Stimulated activated naive B cell treated with anti-CD40 and anti-IgM and Interleukin-4, amounts not matched to agents 10 μg/mL and 1 μg/mL and 100 μg/mL, for 72 hours (primary cell): ENCODE results near the gene LPCAT1.
"Not testable (repeated sequence)": the region's sequence is repeated elsewhere in the genome, so short reads cannot be mapped to it uniquely, and the experiment has no call there.

Source experiments
- ATAC-seq, 2 donors: fragments of 150-1000 bp; cut with Tn5 transposase; replicated peaks; 2 replicates each; pipeline ENCODE4 v1.10.0; 2021; ENCODE audit warnings: moderate library complexity in 1 of 2
- DNase-seq: peaks from one replicate; pipeline ENCODE4 v3.0.0; 2021
- H3K27ac Mint-ChIP-seq: one replicate; pipeline ENCODE4 v1.8.0; 2022; ENCODE audit warnings: mild to moderate bottlenecking, mixed read lengths
- H3K27me3 Mint-ChIP-seq, 2 donors: one replicate each; pipeline ENCODE4 v1.8.0; 2022; ENCODE audit warnings: mixed read lengths in 2 of 2
- H3K36me3 Mint-ChIP-seq, 2 donors: one replicate each; pipeline ENCODE4 v1.8.0; 2022; ENCODE audit warnings: mixed read lengths in 2 of 2, mild to moderate bottlenecking in 1 of 2
- H3K4me1 Mint-ChIP-seq, 2 donors: one replicate each; pipeline ENCODE4 v1.8.0; 2022; ENCODE audit warnings: mixed read lengths in 2 of 2, mild to moderate bottlenecking in 1 of 2
- H3K4me3 Mint-ChIP-seq, 2 donors: one replicate each; pipeline ENCODE4 v1.8.0; 2022; ENCODE audit warnings: mild to moderate bottlenecking in 2 of 2, mixed read lengths in 2 of 2, moderate library complexity in 1 of 2
- H3K9me3 Mint-ChIP-seq, 2 donors: one replicate each; pipeline ENCODE4 v1.8.0; 2022; ENCODE audit warnings: mixed read lengths in 2 of 2, mild to moderate bottlenecking in 1 of 2

Gene LPCAT1

GRCh38 chr5:1540166-1540565, 16.4 kb upstream of the LPCAT1 start:
- Mint-ChIP-seq H3K9me3 (no peaks in the 10 kb centered on the region), H3K36me3 (peaks cover 0 to 3% of the 10 kb centered on the region in 2 donors), H3K4me1 (peaks cover 24 to 31% of the 10 kb centered on the region in 2 donors), H3K27ac (no peak overlapping the region), H3K4me3 (no peak overlapping the region), H3K27me3 (no peaks in the 10 kb centered on the region)
- ATAC-seq (no peak), DNase-seq (no peak)

- ATAC-seq, H3K36me3 Mint-ChIP-seq, H3K27me3 Mint-ChIP-seq, H3K4me3 Mint-ChIP-seq, DNase-seq, H3K9me3 Mint-ChIP-seq: not testable (repeated sequence)
- Mint-ChIP-seq H3K27ac (peak overlapping the region; percentile 70), H3K4me1 (peaks cover 24 to 35% of the 10 kb centered on the region in 2 donors)
Observed at GRCh38 chr5:1539393-1540161, 15.8 kb upstream of the LPCAT1 start.

- Mint-ChIP-seq H3K4me3 (no peak overlapping the region), H3K27me3 (no peaks in the 10 kb centered on the region), H3K36me3 (peaks cover 0 to 3% of the 10 kb centered on the region in 2 donors), H3K27ac (peak overlapping the region; percentile 70), H3K9me3 (no peaks in the 10 kb centered on the region), H3K4me1 (peaks cover 24 to 35% of the 10 kb centered on the region in 2 donors)
- DNase-seq (no peak), ATAC-seq (no peak)
Observed at GRCh38 chr5:1538741-1539392, 15.1 kb upstream of the LPCAT1 start.

GRCh38 chr5:1538276-1538675, 14.5 kb upstream of the LPCAT1 start:
- Mint-ChIP-seq H3K4me1 (peaks cover 24 to 35% of the 10 kb centered on the region in 2 donors), H3K4me3 (no peak overlapping the region)

GRCh38 chr5:1537603-1538154, 13.9 kb upstream of the LPCAT1 start:
- peak overlapping the region in 1 of 2 donors; percentile 14 for H3K4me3 Mint-ChIP-seq
- peaks cover 0 to 3% of the 10 kb centered on the region in 2 donors for H3K36me3 Mint-ChIP-seq
- ATAC-seq: no peak
- peaks cover 24 to 35% of the 10 kb centered on the region in 2 donors for H3K4me1 Mint-ChIP-seq
- H3K27me3 Mint-ChIP-seq: no peaks in the 10 kb centered on the region
- no peaks in the 10 kb centered on the region for H3K9me3 Mint-ChIP-seq
- H3K27ac Mint-ChIP-seq: peak overlapping the region; percentile 25
- no peak for DNase-seq

More at GRCh38 chr5:1538276-1538675, 14.5 kb upstream of the LPCAT1 start:
- no peak for ATAC-seq
- Mint-ChIP-seq H3K9me3 (no peaks in the 10 kb centered on the region), H3K27me3 (no peaks in the 10 kb centered on the region), H3K36me3 (peaks cover 0 to 3% of the 10 kb centered on the region in 2 donors), H3K27ac (peak overlapping the region; percentile 70)
- no peak for DNase-seq

GRCh38 chr5:1536871-1537602, 13.3 kb upstream of the LPCAT1 start:
- no peaks in the 10 kb centered on the region for H3K27me3 Mint-ChIP-seq
- ATAC-seq: peak in 1 of 2 donors; percentile 28
- peaks cover 0 to 3% of the 10 kb centered on the region in 2 donors for H3K36me3 Mint-ChIP-seq
- H3K4me3 Mint-ChIP-seq: peak overlapping the region; percentile 79 to 84
- no peaks in the 10 kb centered on the region for H3K9me3 Mint-ChIP-seq
- no peak for DNase-seq
- H3K4me1 Mint-ChIP-seq: peaks cover 24 to 40% of the 10 kb centered on the region in 2 donors
- peak overlapping the region; percentile 95 for H3K27ac Mint-ChIP-seq

- DNase-seq (peak; percentile 77), ATAC-seq (peak; percentile 99 to 100)
- Mint-ChIP-seq H3K4me1 (peaks cover 24 to 41% of the 10 kb centered on the region in 2 donors), H3K9me3 (no peaks in the 10 kb centered on the region), H3K4me3 (peak overlapping the region; percentile 79 to 84), H3K36me3 (peaks cover 0 to 3% of the 10 kb centered on the region in 2 donors), H3K27me3 (no peaks in the 10 kb centered on the region), H3K27ac (peak overlapping the region; percentile 95)
Observed at GRCh38 chr5:1536322-1536845, 12.6 kb upstream of the LPCAT1 start.

GRCh38 chr5:1535646-1536045, 11.9 kb upstream of the LPCAT1 start:
- peaks cover 26 to 47% of the 10 kb centered on the region in 2 donors for H3K4me1 Mint-ChIP-seq

GRCh38 chr5:1532384-1532783, 8.6 kb upstream of the LPCAT1 start:
- ATAC-seq (no peak), DNase-seq (no peak)
- peaks cover 24 to 40% of the 10 kb centered on the region in 2 donors for H3K4me1 Mint-ChIP-seq
- H3K36me3 Mint-ChIP-seq: peaks cover 0 to 3% of the 10 kb centered on the region in 2 donors
- no peaks in the 10 kb centered on the region for H3K27me3 Mint-ChIP-seq
- no peaks in the 10 kb centered on the region for H3K9me3 Mint-ChIP-seq
- no peak overlapping the region for H3K27ac Mint-ChIP-seq
- no peak overlapping the region for H3K4me3 Mint-ChIP-seq

More at GRCh38 chr5:1535646-1536045, 11.9 kb upstream of the LPCAT1 start:
- no peak for ATAC-seq
- DNase-seq: no peak
- Mint-ChIP-seq H3K4me3 (peak overlapping the region; percentile 79 to 84), H3K27me3 (no peaks in the 10 kb centered on the region), H3K9me3 (no peaks in the 10 kb centered on the region), H3K36me3 (peaks cover 0 to 3% of the 10 kb centered on the region in 2 donors), H3K27ac (peak overlapping the region; percentile 95)

GRCh38 chr5:1529498-1529897, 5.7 kb upstream of the LPCAT1 start:
- Mint-ChIP-seq H3K27me3 (no peaks in the 10 kb centered on the region), H3K9me3 (no peaks in the 10 kb centered on the region), H3K4me3 (no peak overlapping the region)

GRCh38 chr5:1527533-1528205, 3.9 kb upstream of the LPCAT1 start:
- Mint-ChIP-seq H3K27ac (peak overlapping the region; percentile 75), H3K27me3 (no peaks in the 10 kb centered on the region), H3K4me1 (peaks cover 38 to 53% of the 10 kb centered on the region in 2 donors), H3K9me3 (no peaks in the 10 kb centered on the region), H3K4me3 (peak overlapping the region in 1 of 2 donors; percentile 0), H3K36me3 (peaks cover 1 to 3% of the 10 kb centered on the region in 2 donors)
- DNase-seq (no peak), ATAC-seq (no peak)

More at GRCh38 chr5:1529498-1529897, 5.7 kb upstream of the LPCAT1 start:
- Mint-ChIP-seq H3K36me3 (no peaks in the 10 kb centered on the region), H3K4me1 (peaks cover 36 to 46% of the 10 kb centered on the region in 2 donors), H3K27ac (no peak overlapping the region)
- DNase-seq: no peak
- no peak for ATAC-seq

GRCh38 chr5:1526681-1527131, 2.9 kb upstream of the LPCAT1 start:
- no peaks in the 10 kb centered on the region for H3K9me3 Mint-ChIP-seq
- DNase-seq: peak; percentile 38

GRCh38 chr5:1526190-1526631, 2.5 kb upstream of the LPCAT1 start:
- no peaks in the 10 kb centered on the region for H3K9me3 Mint-ChIP-seq
- H3K4me3 Mint-ChIP-seq: peak overlapping the region; percentile 5 to 71
- ATAC-seq (no peak), DNase-seq (no peak)
- peaks cover 6 to 11% of the 10 kb centered on the region in 2 donors for H3K36me3 Mint-ChIP-seq
- no peaks in the 10 kb centered on the region for H3K27me3 Mint-ChIP-seq
- H3K4me1 Mint-ChIP-seq: peaks cover 45 to 58% of the 10 kb centered on the region in 2 donors
- peak overlapping the region; percentile 87 for H3K27ac Mint-ChIP-seq

More at GRCh38 chr5:1526681-1527131, 2.9 kb upstream of the LPCAT1 start:
- peak; percentile 10 to 29 for ATAC-seq
- Mint-ChIP-seq H3K4me1 (peaks cover 43 to 57% of the 10 kb centered on the region in 2 donors), H3K27me3 (no peaks in the 10 kb centered on the region), H3K27ac (peak overlapping the region; percentile 87), H3K4me3 (peak overlapping the region in 1 of 2 donors; percentile 60), H3K36me3 (peaks cover 6 to 10% of the 10 kb centered on the region in 2 donors)
